Activated B cell treated with CpG ODN at 0.5 μM for 24 hours (primary cell): ENCODE measurements around the gene NCAM1. TPM values are rescaled to one million over a fixed set of nuclear protein-coding genes. Genes with fewer than 3 reads are reported as not detected.

ENCODE experiments used
- ATAC-seq: fragments of 200-7000 bp; cut with Tn5 transposase; one replicate; pipeline ENCODE4 v1.10.0; 2021; ENCODE audit warnings: low read depth, mild to moderate bottlenecking, moderate library complexity
- CTCF ChIA-PET: fragments of 350-600 bp; sonication (Branson Sonifier 250); formaldehyde crosslinking; loops from one replicate; lab custom pipeline; 2021; ENCODE audit warnings: antibody characterized with exemption; lab: Charles Lee
- POLR2A ChIA-PET: fragments of 350-600 bp; sonication (Branson Sonifier 250); formaldehyde crosslinking; loops from one replicate; lab custom pipeline; 2021; ENCODE audit warnings: antibody characterized with exemption; lab: Charles Lee
- DNase-seq: peaks from one replicate; pipeline ENCODE4 v3.0.0; 2022
- H3K27ac Mint-ChIP-seq: one replicate; pipeline ENCODE4 v1.8.0; 2020; ENCODE audit warnings: mixed read lengths
- H3K27me3 Mint-ChIP-seq: one replicate; pipeline ENCODE4 v1.8.0; 2021; ENCODE audit warnings: mixed read lengths
- H3K36me3 Mint-ChIP-seq: one replicate; pipeline ENCODE4 v1.8.0; 2021; ENCODE audit warnings: low read depth, mixed read lengths
- H3K4me1 Mint-ChIP-seq: one replicate; pipeline ENCODE4 v1.8.0; 2021; ENCODE audit warnings: mixed read lengths
- H3K4me3 Mint-ChIP-seq: one replicate; pipeline ENCODE4 v1.8.0; 2020; ENCODE audit warnings: mild to moderate bottlenecking, mixed read lengths
- H3K9me3 Mint-ChIP-seq: one replicate; pipeline ENCODE4 v1.8.0; 2020; ENCODE audit warnings: mixed read lengths
- intact Hi-C: fragments of 100-400 bp; cut with micrococcal nuclease; formaldehyde crosslinking; loops from one replicate; pipeline ENCODE4 v1.15.1; 2024
- total RNA-seq: library from RNA; stranded (reverse); gene quantifications from 2 replicates; pipeline ENCODE4 v1.2.3, GENCODE V29; 2022
- TF ChIP-seq, protein P1 (sequence below): fragments of 200-600 bp; IDR thresholded peaks from one replicate; pipeline ENCODE4 v1.8.0; 2022; ENCODE audit warnings: antibody characterized with exemption, mild to moderate bottlenecking

NCAM1 gene
- total RNA-seq, 1 donor from 2014 or later, result not detected

- Mint-ChIP-seq H3K27ac (no peak overlapping the region), H3K4me3 (no peak overlapping the region), H3K4me1 (no peaks in the 10 kb centered on the region), H3K9me3 (no peaks in the 10 kb centered on the region), H3K36me3 (no peaks in the 10 kb centered on the region), H3K27me3 (no peaks in the 10 kb centered on the region)
- CTCF ChIA-PET, result no interaction called here
- POLR2A ChIA-PET, result no interaction called here
- no peak for ATAC-seq
- intact Hi-C loops, result no loop called here
- TF ChIP-seq, protein P1, sequence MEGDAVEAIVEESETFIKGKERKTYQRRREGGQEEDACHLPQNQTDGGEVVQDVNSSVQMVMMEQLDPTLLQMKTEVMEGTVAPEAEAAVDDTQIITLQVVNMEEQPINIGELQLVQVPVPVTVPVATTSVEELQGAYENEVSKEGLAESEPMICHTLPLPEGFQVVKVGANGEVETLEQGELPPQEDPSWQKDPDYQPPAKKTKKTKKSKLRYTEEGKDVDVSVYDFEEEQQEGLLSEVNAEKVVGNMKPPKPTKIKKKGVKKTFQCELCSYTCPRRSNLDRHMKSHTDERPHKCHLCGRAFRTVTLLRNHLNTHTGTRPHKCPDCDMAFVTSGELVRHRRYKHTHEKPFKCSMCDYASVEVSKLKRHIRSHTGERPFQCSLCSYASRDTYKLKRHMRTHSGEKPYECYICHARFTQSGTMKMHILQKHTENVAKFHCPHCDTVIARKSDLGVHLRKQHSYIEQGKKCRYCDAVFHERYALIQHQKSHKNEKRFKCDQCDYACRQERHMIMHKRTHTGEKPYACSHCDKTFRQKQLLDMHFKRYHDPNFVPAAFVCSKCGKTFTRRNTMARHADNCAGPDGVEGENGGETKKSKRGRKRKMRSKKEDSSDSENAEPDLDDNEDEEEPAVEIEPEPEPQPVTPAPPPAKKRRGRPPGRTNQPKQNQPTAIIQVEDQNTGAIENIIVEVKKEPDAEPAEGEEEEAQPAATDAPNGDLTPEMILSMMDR, result no peak
- no peak for DNase-seq
These were observed 201.4 kb downstream of the NCAM1 start for GRCh38 chr11:113162592-113162962.

DNA sequence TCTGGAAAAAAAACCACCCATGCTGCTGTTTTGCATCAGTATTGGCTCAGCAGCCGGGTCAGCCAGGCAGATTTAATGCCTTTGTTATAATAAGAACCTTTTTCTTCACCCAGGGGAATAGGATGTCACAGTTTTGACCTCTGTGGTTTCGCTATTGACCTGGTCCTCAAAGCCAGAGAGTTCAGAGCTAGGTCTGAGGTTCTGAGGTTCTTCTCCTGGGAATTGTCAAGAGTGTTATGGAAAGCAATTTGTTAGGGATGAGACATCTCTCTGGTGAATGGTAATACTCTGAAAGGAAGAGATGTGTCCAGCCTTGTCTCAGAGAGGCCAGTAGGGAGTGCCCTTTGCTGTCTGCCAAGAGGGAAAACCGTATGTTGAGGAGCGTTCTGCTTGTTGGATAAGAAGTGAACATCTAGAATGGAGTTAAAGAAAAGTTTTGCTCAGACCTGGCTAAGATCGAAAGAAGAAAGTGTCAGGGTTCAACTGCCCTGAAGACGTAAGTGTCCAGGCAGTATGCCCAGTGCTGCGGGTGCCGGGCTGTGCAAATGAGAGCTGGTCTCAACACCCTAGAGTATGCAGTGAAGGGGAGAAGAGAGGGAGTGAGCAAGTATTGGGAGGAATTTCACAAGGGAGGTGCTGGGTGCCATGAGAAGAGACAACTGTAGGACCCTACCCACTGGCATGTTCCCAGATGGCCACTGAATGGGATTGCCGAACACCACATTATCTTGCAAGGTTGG lies 202.2 kb downstream of the NCAM1 start:
- TF ChIP-seq, protein P1, result no peak
- no peak for ATAC-seq
- no peak for DNase-seq
- intact Hi-C loops, result no loop called here
- CTCF ChIA-PET, result interaction anchor here (0.6 kb wide), 1 partner anchor 1565 kb away, joined by 4 read pairs; no protein-coding TSS in a partner anchor
- no peak overlapping the region for H3K4me3 Mint-ChIP-seq
- no peaks in the 10 kb centered on the region for H3K9me3 Mint-ChIP-seq
- H3K36me3 Mint-ChIP-seq, result no peaks in the 10 kb centered on the region
- no peaks in the 10 kb centered on the region for H3K4me1 Mint-ChIP-seq
- POLR2A ChIA-PET, result no interaction called here
- no peaks in the 10 kb centered on the region for H3K27me3 Mint-ChIP-seq
- no peak overlapping the region for H3K27ac Mint-ChIP-seq

DNA sequence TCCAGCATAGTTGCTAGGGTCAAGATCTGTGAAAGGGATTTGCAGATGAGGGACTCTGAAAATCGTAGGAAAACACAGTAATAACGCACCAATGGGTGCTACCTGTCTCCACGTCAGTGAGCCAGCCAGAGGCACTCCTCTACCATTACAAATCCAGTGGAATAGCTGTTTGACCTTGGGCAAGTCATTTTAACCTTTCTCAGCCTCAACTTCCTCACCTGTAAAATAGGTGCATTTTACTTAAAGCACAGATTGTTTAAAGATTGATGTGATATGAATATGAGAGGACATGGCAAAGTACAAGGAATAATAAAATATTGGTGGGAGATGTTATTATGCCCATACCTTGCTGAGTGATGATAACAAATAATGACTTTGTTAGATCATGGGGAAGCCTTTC lies 205.1 kb downstream of the NCAM1 start:
- ATAC-seq (no peak), DNase-seq (no peak)
- Mint-ChIP-seq H3K9me3 (no peaks in the 10 kb centered on the region), H3K4me1 (no peaks in the 10 kb centered on the region), H3K27me3 (no peaks in the 10 kb centered on the region), H3K4me3 (no peak overlapping the region), H3K27ac (no peak overlapping the region), H3K36me3 (no peaks in the 10 kb centered on the region)
- intact Hi-C loops, result no loop called here
- POLR2A ChIA-PET, result no interaction called here
- CTCF ChIA-PET, result no interaction called here
- TF ChIP-seq, protein P1, result no peak

- Mint-ChIP-seq H3K36me3 (no peaks in the 10 kb centered on the region), H3K27ac (no peak overlapping the region), H3K4me1 (no peaks in the 10 kb centered on the region), H3K4me3 (no peak overlapping the region), H3K9me3 (no peaks in the 10 kb centered on the region), H3K27me3 (no peaks in the 10 kb centered on the region)
- ATAC-seq (no peak), DNase-seq (no peak)
- ChIA-PET CTCF (no interaction called here), POLR2A (no interaction called here)
- intact Hi-C loops, result no loop called here
- TF ChIP-seq, protein P1, result no peak
These were observed 206.4 kb downstream of the NCAM1 start for GRCh38 chr11:113167599-113167998.

DNA sequence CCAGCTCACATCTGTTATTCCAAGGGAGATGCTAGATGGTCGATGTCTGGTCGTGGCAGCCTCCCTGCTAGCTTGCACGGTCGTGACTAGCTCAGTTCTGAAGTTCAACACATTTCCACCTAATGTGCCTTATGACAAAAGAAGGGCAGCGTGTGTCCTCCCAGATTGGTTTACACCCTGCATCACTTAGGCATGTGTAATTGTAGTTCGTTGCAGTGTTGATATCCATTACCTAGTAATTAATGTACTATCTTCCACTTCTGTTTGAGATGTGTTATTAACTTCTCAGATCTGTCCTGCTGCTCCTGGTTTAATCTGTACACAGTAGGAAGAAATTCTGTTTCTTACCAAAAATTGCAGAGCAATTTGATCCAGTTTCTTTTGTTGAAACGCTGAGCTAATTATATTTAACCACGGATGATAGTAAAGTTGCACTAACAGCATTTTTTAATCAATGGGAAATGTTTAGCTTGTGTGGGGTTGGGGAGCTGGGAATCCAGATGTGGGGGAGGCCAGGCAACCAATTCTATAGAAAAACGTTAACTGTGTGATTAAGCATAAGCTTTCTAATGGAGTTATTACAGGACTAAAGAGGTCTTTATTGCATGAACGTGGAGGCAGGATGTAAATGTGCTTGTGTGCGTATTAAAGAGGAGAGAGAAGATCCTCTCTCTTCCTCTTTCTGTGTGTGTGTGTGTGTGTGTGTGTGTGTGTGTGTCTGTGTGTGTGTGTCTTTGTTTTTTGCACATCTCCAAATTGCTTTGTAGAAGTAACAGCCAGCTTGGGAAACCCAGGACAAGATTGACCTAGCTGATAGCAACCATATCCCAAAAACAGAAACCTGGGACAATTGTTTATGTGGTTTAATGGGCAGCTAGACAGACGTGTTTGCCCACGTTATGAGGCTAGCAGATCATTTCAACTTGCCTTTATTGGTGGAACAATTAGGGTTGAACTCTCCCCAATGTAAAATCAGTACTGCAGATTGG lies 207.4 kb downstream of the NCAM1 start:
- Mint-ChIP-seq H3K27ac (no peak overlapping the region), H3K9me3 (no peaks in the 10 kb centered on the region), H3K4me3 (no peak overlapping the region), H3K4me1 (no peaks in the 10 kb centered on the region), H3K36me3 (no peaks in the 10 kb centered on the region), H3K27me3 (no peaks in the 10 kb centered on the region)
- POLR2A ChIA-PET, result interaction anchor here (0.7 kb wide), 1 partner anchor 844 kb away, joined by 4 read pairs; no protein-coding TSS in a partner anchor
- DNase-seq (no peak), ATAC-seq (no peak)
- intact Hi-C loops, result no loop called here
- TF ChIP-seq, protein P1, result no peak
- CTCF ChIA-PET, result no interaction called here
